HG02759 (cell line): Measurements from ENCODE around the gene TRIM31.
"Not testable (repeated sequence)": the region's sequence is repeated elsewhere in the genome, so short reads cannot be mapped to it uniquely, and the experiment has no call there.

Experiments
- ATAC-seq: cut with Tn5 transposase; IDR thresholded peaks from one replicate; pipeline ENCODE4 v1.9.1; 2021; ENCODE audit warnings: mild to moderate bottlenecking, moderate library complexity; ENCODE audit not compliant: unreplicated experiment

The TRIM31 gene

GRCh38 chr6:30118691-30119090, 5.8 kb upstream of the TRIM31 start:
- ATAC-seq: not testable (repeated sequence)

GRCh38 chr6:30116724-30117123, 3.8 kb upstream of the TRIM31 start:
- ATAC-seq: no peak

- ATAC-seq: no peak
Measured at GRCh38 chr6:30113841-30114240, 951 bp upstream of the TRIM31 start.

GRCh38 chr6:30112402-30112994, 392 bp downstream of the TRIM31 start:
- no peak for ATAC-seq

- no peak for ATAC-seq
Measured at GRCh38 chr6:30111266-30111856, 1.5 kb downstream of the TRIM31 start.

GRCh38 chr6:30104661-30105060, 8.2 kb downstream of the TRIM31 start:
- ATAC-seq: no peak

- no peak for ATAC-seq
Measured at GRCh38 chr6:30103872-30104179, 9.1 kb downstream of the TRIM31 start.

GRCh38 chr6:30102970-30103871, 9.7 kb downstream of the TRIM31 start:
- peak; percentile 59 for ATAC-seq

GRCh38 chr6:30102414-30102969, 10.4 kb downstream of the TRIM31 start:
- no peak for ATAC-seq

- peak; percentile 76 for ATAC-seq
Measured at GRCh38 chr6:30101444-30102413, 11.2 kb downstream of the TRIM31 start.

- ATAC-seq: no peak
Measured at GRCh38 chr6:30100585-30101443, 12.1 kb downstream of the TRIM31 start.

- ATAC-seq: no peak
Measured at GRCh38 chr6:30100154-30100553, 12.7 kb downstream of the TRIM31 start.

- no peak for ATAC-seq
Measured at GRCh38 chr6:30097902-30098768, 14.8 kb downstream of the TRIM31 start.

GRCh38 chr6:30096829-30097228, 16.1 kb downstream of the TRIM31 start:
- no peak for ATAC-seq

GRCh38 chr6:30093951-30094661, 18.8 kb downstream of the TRIM31 start:
- no peak for ATAC-seq

- ATAC-seq: no peak
Measured at GRCh38 chr6:30092852-30093543, 19.9 kb downstream of the TRIM31 start.

- no peak for ATAC-seq
Measured at GRCh38 chr6:30091577-30092381, 21.1 kb downstream of the TRIM31 start.
